Thymus (tissue), 11 donors: Measurements from ENCODE around the gene POLD3. TPM values are rescaled to one million over a fixed set of nuclear protein-coding genes. Genes with fewer than 3 reads are reported as not detected.

ENCODE experiments used
- DNase-seq, 9 donors: peaks; one replicate each; pipeline ENCODE4 v3.0.0-alpha.2; 2013; ENCODE audit warnings: low spot score in 9 of 9, low read depth in 6 of 9, missing footprints in 1 of 9
- H3K27ac ChIP-seq, 2 donors: one replicate each; pipeline ENCODE4 v1.5.1; 2013; ENCODE audit warnings: control low read depth in 1 of 2, low read depth in 1 of 2, low read length in 1 of 2, mild to moderate bottlenecking in 1 of 2, moderate library complexity in 1 of 2
- H3K27me3 ChIP-seq, 2 donors: one replicate each; pipeline ENCODE4 v1.5.1; 2013; ENCODE audit warnings: low read length in 1 of 2; ENCODE audit not compliant: control insufficient read depth in 2 of 2, insufficient read depth in 1 of 2
- H3K36me3 ChIP-seq, 2 donors: one replicate each; pipeline ENCODE4 v1.5.1; 2013; ENCODE audit warnings: low read length in 1 of 2, mild to moderate bottlenecking in 1 of 2, moderate library complexity in 1 of 2; ENCODE audit not compliant: control insufficient read depth in 2 of 2, insufficient read depth in 2 of 2
- H3K4me1 ChIP-seq, 2 donors: one replicate each; pipeline ENCODE4 v1.5.1; 2013; ENCODE audit warnings: low read length in 2 of 2; ENCODE audit not compliant: control insufficient read depth in 2 of 2, insufficient read depth in 2 of 2
- H3K4me3 ChIP-seq, 2 donors: one replicate each; pipeline ENCODE4 v1.5.1; 2013; ENCODE audit warnings: low read length in 2 of 2, control low read depth in 1 of 2, mild to moderate bottlenecking in 1 of 2
- H3K9me3 ChIP-seq, 2 donors: one replicate each; pipeline ENCODE4 v1.5.1; 2013; ENCODE audit warnings: low read length in 1 of 2, mild to moderate bottlenecking in 1 of 2; ENCODE audit not compliant: control insufficient read depth in 2 of 2, insufficient read depth in 1 of 2
- WGBS: extraction: QIAGEN DNeasy Blood & Tissue Kit; methylation state at CpG from one replicate; pipeline ENCODE4 v1.1.7; 2013; 5-methylcytosine and 5-hydroxymethylcytosine counted together
- polyA plus RNA-seq: library from polyadenylated mRNA; stranded (reverse); fragments of 200-250 nt; gene quantifications from one replicate; pipeline ENCODE4 v1.2.3, GENCODE V29; 2013
- total RNA-seq: library from RNA; stranded (reverse); fragments of 120-200 nt; gene quantifications from one replicate; pipeline ENCODE4 v1.2.4, GENCODE V29; 2013
- donor health status: healthy.

The POLD3 gene
- total and polyA plus RNA-seq, 2 donors: 7.5 to 12.3 TPM

DNA sequence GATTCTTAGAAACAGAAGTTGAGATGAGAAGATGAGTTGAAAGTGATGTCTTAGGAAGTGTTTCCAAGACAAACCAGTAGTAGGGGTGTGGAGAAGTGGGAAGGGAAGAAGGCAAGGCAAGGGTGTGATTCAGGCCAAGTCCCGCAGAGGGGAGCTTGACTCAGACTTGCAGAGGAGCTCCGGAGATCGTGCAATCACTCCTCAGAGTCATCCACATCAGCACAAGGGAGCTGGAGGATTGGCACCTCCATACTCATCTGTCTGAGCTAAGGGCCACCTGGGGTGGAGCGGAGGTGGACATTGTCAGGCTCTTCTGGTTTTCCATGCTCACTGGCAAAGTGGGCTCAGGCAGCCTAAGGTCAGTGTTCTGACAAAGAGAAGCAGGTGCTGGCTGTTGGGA, 94.4 kb downstream of the POLD3 start:
- no peaks in the 10 kb centered on the region for H3K4me1 ChIP-seq
- no peaks in the 10 kb centered on the region for H3K36me3 ChIP-seq
- H3K27me3 ChIP-seq: peaks cover 18 to 36% of the 10 kb centered on the region in 2 donors
- H3K9me3 ChIP-seq: no peaks in the 10 kb centered on the region
- H3K27ac ChIP-seq: no peak overlapping the region
- no peak overlapping the region for H3K4me3 ChIP-seq
- 78% methylated on average over 4 of the region's 4 CpGs for WGBS
- DNase-seq: no peak

DNA sequence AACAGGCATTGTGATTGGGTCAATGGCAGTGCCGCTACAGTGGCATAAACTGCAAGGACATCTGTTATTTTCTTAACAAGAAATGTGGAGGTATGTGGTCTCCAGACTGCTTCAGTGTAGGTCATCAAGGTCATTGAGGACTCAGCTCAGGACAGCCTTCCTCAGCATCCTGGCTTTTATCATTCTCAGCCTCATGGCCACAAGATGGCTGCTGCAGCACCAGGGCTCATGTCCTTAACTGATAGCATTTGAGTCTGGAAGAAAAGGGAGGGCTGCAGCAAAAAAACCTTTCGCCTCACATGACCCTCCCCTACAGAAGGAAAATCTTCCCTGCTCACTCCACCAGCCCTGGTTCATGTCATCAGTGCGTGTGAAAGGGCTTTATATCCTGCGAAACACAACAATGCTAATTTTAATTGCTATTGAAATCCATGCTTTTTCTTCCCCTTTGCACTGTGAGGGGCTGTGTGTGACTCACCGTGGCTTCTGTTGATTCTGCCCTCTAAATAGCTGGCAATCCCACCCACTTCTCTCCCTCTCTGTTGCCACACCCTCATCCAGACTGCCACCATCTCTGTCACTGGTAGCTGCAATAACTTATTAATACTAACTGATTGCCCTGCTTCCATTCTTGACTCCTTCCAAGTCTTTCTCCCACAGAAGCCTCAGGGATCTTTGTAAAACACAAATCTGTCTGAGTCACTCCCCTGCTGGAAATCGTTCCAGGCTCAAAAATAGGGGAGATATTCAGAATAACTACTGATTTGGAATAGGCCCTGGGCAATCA, 95.0 kb downstream of the POLD3 start:
- WGBS: 88% methylated on average over 6 of the region's 6 CpGs
- no peaks in the 10 kb centered on the region for H3K9me3 ChIP-seq
- DNase-seq: no peak
- no peaks in the 10 kb centered on the region for H3K4me1 ChIP-seq
- H3K27me3 ChIP-seq: peaks cover 18 to 29% of the 10 kb centered on the region in 2 donors
- no peaks in the 10 kb centered on the region for H3K36me3 ChIP-seq
- H3K27ac ChIP-seq: no peak overlapping the region
- no peak overlapping the region for H3K4me3 ChIP-seq

DNA sequence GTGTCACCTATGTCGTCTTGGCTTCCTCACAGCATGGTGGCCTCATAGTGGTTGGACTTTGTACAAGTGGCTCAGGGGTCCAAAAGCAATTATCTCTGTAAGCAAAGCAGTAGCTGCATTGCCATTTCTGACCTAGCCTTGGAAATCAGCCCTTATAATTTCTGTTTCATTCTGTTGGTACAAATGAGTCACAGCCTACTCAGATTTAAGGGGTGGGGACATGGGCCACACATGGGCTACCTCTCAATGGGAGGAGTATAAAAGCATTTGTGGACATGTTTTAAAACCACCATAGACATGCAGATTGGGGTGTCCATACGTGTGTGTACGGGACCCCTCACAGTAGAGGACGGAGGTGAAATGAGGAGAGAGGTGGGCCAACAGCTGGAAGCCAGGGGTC, 97.3 kb downstream of the POLD3 start:
- 98% methylated on average over 4 of the region's 4 CpGs for WGBS

DNA sequence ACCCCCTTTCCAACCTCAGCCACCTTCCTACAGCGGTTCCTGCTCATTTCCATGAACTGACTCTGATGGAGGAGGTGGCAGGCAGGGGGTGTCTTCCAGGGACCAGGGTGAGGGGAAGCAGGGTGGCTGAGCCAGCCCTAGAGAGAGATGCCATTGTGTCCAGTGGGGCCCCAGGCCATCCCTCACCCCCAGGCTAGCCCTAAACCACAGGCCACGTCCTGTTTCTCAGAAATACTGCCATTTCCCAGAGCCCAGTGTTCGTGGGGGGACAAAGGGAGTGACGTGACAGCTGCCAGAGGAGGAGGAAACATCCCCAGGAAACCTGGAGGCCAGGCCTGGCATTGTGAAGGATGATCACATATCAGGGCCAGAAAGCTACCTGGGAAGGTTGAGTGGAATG, 99.4 kb downstream of the POLD3 start:
- Histone ChIP-seq H3K27me3 (peaks cover 0 to 26% of the 10 kb centered on the region in 2 donors), H3K9me3 (no peaks in the 10 kb centered on the region), H3K4me1 (peaks cover 0 to 5% of the 10 kb centered on the region in 2 donors), H3K36me3 (no peaks in the 10 kb centered on the region), H3K4me3 (no peak overlapping the region), H3K27ac (no peak overlapping the region)
- no peak for DNase-seq
- WGBS: 44% methylated on average over 4 of the region's 4 CpGs

More for the DNA sequence above, 97.3 kb downstream of the POLD3 start:
- Histone ChIP-seq H3K4me1 (no peaks in the 10 kb centered on the region), H3K36me3 (no peaks in the 10 kb centered on the region), H3K27me3 (peaks cover 0 to 13% of the 10 kb centered on the region in 2 donors), H3K4me3 (no peak overlapping the region), H3K9me3 (no peaks in the 10 kb centered on the region), H3K27ac (no peak overlapping the region)
- DNase-seq: no peak

Other genes with a start within 250 kb of the POLD3 start
- gene PGM2L1, start 194.1 kb upstream of the POLD3 start, total RNA-seq: 8.0 TPM
- gene PGM2L1, start 194.1 kb upstream of the POLD3 start, polyA plus RNA-seq: 7.0 TPM
- gene KCNE3, start 125.0 kb upstream of the POLD3 start, total RNA-seq: 2.9 TPM
- 2.1 TPM for gene KCNE3, start 125.0 kb upstream of the POLD3 start, polyA plus RNA-seq
- gene LIPT2, start 98.9 kb upstream of the POLD3 start, total RNA-seq: 6.1 TPM
- 2.3 TPM for gene LIPT2, start 98.9 kb upstream of the POLD3 start, polyA plus RNA-seq
- not detected for gene CHRDL2, start 138.8 kb downstream of the POLD3 start, total RNA-seq
- gene CHRDL2, start 138.8 kb downstream of the POLD3 start, polyA plus RNA-seq: 0.30 TPM
- 13.0 TPM for gene RNF169, start 156.3 kb downstream of the POLD3 start, total RNA-seq
- 5.5 TPM for gene RNF169, start 156.3 kb downstream of the POLD3 start, polyA plus RNA-seq